ENCODE data around the gene IGSF6.

The IGSF6 gene

DNA sequence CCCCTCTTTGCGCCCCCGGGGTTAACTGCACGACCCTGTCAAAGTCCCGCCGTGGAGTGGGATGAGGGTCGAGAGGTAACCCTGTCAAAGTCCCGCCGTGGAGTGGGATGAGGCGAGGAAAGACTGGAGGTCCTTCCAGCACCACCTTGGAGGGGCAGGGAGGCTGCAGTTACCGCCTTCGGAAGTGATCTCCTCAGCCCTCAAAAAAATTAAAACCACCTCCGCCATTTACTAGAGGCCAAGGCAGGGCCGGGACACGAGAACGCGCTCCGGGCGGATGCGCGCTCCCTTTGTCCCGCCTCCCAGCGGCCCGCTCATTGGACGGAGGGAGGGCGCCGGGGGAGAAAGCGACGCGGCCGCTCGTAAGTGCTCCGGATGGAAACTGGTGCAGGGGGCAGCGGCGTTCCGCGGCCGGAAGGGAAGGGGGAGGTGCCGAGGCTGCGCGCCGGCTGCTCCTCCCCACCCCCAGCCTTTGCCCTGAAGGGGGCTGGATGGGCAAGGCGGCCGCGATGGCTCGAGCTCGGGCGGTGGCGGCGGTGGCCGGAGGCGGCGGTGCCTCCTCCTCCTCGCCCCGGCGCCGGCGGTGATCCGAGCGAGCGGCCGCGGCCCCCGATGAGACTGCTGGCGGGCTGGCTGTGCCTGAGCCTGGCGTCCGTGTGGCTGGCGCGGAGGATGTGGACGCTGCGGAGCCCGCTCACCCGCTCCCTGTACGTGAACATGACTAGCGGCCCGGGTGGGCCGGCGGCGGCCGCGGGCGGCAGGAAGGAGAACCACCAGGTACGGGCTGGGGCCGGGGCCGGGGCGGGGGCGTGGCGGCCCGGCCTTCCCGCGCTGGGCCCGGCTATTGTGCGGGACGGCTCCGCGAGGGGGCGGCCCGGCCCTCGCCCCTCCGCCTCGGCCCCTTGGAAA, 53.0 kb downstream of the IGSF6 start, which contains the start of gene METTL9:
Gene METTL9 (plus strand): TSS at position 456 of the 909 bp plus-strand sequence. CDS start 157 bp downstream, at position 613.
- peak within 1 kb of the TSS; percentile 85 for H3K4me3 ChIP-seq (replicated peaks; ENCODE audit: low read depth, low read length)
- no peaks in the 10 kb centered on the region for H3K36me3 ChIP-seq (ENCODE audit: control insufficient read depth, insufficient read depth, low read length)
- TF ChIP-seq, protein P1, sequence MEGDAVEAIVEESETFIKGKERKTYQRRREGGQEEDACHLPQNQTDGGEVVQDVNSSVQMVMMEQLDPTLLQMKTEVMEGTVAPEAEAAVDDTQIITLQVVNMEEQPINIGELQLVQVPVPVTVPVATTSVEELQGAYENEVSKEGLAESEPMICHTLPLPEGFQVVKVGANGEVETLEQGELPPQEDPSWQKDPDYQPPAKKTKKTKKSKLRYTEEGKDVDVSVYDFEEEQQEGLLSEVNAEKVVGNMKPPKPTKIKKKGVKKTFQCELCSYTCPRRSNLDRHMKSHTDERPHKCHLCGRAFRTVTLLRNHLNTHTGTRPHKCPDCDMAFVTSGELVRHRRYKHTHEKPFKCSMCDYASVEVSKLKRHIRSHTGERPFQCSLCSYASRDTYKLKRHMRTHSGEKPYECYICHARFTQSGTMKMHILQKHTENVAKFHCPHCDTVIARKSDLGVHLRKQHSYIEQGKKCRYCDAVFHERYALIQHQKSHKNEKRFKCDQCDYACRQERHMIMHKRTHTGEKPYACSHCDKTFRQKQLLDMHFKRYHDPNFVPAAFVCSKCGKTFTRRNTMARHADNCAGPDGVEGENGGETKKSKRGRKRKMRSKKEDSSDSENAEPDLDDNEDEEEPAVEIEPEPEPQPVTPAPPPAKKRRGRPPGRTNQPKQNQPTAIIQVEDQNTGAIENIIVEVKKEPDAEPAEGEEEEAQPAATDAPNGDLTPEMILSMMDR (IDR thresholded peaks at IDR 0.05; ENCODE audit: insufficient read depth, low read length, poor library complexity, severe bottlenecking): no peak
- no peaks in the 10 kb centered on the region for H3K27me3 ChIP-seq (replicated peaks; ENCODE audit: control insufficient read depth, insufficient read depth, low read length)
- DNase-seq (ENCODE audit: extremely low read depth, insufficient read length): peak; percentile 98

DNA sequence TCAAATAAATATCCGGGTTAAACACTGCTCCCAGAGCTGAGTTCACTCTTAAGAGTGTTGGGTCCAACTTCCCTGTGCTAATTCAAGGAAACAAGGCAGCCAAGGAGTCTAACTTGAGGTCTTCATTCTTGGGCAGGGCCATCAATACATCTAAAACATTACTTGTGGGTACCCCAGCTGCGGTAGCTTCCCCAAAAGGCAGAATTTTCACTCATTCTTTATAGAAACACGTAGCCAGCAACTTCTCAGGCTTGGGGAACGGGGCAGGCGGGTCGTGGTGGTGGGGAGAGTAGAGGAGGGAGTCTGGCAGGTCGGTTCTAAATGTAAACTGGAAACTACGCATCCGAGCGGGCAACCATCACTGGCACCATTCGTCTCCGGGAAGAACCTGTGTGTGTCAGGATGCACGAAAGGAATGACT, 53.7 kb downstream of the IGSF6 start:
- TF ChIP-seq, protein P1 (IDR thresholded peaks at IDR 0.05; ENCODE audit: insufficient read depth, low read length, poor library complexity, severe bottlenecking): no peak
- peak overlapping the region; percentile 85 for H3K4me3 ChIP-seq (replicated peaks; ENCODE audit: low read depth, low read length)
- DNase-seq (ENCODE audit: extremely low read depth, insufficient read length): no peak
- no peaks in the 10 kb centered on the region for H3K27me3 ChIP-seq (replicated peaks; ENCODE audit: control insufficient read depth, insufficient read depth, low read length)
- no peaks in the 10 kb centered on the region for H3K36me3 ChIP-seq (ENCODE audit: control insufficient read depth, insufficient read depth, low read length)

DNA sequence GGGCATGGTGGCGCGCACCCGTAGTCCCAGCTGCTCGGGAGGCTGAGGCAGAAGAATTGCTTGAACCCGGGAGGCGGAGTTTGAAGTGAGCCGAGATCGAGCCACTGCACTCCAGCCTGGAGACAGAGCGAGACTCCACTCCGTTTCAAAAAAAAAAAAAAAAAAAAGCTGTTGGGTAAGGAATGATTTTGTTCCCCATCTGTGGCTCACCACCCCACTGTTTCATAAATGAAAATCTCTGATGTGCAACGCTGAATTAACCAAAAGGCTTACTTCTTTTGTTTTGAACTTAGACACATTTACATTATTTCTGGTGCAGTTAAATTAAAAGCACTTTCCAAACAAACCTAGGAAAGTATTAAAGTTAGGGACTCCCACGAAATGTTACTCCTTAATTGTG, 54.2 kb downstream of the IGSF6 start:
- Histone ChIP-seq H3K4me3 (replicated peaks; ENCODE audit: low read depth, low read length) (no peak overlapping the region), H3K27me3 (replicated peaks; ENCODE audit: control insufficient read depth, insufficient read depth, low read length) (no peaks in the 10 kb centered on the region), H3K36me3 (ENCODE audit: control insufficient read depth, insufficient read depth, low read length) (no peaks in the 10 kb centered on the region)
- DNase-seq (ENCODE audit: extremely low read depth, insufficient read length): no peak
- TF ChIP-seq, protein P1 (IDR thresholded peaks at IDR 0.05; ENCODE audit: insufficient read depth, low read length, poor library complexity, severe bottlenecking): no peak

DNA sequence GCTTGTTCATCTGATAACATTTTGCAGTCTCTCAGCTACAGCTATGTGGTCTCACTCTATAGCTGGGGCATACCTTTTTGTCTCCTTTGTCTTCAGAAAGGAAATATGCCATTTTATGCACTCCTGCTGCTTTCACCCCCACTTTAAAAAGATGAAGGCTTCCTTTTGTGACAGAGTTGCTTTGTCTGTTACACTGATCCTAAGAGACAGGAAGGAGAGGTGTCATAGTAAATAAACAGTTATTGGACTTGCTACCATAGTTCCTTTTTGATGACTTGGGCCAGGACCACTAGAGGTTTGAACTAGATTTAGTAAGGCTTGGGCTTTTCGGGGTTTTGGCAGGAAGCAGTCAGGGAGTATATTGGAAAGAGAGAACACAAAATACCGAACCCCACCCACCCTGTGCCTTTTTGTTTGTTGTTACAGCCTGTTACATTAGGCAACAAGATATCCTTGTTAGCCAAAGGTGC, 54.8 kb downstream of the IGSF6 start:
- TF ChIP-seq, protein P1 (IDR thresholded peaks at IDR 0.05; ENCODE audit: insufficient read depth, low read length, poor library complexity, severe bottlenecking): no peak
- Histone ChIP-seq H3K27me3 (replicated peaks; ENCODE audit: control insufficient read depth, insufficient read depth, low read length) (no peaks in the 10 kb centered on the region), H3K4me3 (replicated peaks; ENCODE audit: low read depth, low read length) (no peak overlapping the region), H3K36me3 (ENCODE audit: control insufficient read depth, insufficient read depth, low read length) (no peaks in the 10 kb centered on the region)
- DNase-seq (ENCODE audit: extremely low read depth, insufficient read length): no peak

DNA sequence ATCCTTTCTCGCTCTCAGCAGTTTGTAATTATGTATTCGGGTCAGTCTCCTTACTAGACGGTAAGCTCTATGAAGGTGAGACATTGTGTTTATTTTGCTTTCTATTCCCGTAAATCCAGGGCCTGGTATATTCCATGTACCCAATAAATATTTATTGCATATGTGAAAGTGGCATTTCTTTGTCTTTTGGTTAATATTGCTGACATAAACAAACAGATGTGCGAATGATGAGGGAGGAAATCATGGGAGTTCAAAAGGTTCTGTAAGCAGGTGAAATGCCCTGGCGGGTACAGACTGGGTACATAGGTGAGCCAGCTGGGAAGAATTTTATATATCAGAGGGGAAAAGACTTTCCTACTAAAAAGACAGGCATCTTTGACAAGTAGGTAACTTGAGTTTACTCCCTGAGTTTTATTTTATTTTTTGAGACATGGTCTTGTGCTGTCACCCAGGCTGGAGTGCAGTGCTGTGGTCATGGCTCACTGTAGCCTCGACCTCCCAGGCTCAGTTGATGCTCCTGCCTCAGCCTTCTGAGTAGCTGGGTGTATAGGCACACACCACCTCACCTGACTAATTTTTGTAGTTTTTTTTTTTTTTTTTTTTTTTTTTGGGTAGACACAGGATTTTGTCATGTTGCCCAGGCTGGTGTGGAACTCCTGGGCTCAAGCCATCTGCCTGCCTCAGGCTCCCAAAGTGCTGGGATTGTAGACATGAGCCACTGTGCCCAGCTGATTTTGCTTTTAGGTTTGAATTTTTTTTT, 58.7 kb downstream of the IGSF6 start:
- TF ChIP-seq, protein P1 (IDR thresholded peaks at IDR 0.05; ENCODE audit: insufficient read depth, low read length, poor library complexity, severe bottlenecking): no peak
- Histone ChIP-seq H3K36me3 (ENCODE audit: control insufficient read depth, insufficient read depth, low read length) (no peaks in the 10 kb centered on the region), H3K4me3 (replicated peaks; ENCODE audit: low read depth, low read length) (no peak overlapping the region), H3K27me3 (replicated peaks; ENCODE audit: control insufficient read depth, insufficient read depth, low read length) (no peaks in the 10 kb centered on the region; the same call in 1 of the 2 replicates)
- no peak for DNase-seq (ENCODE audit: extremely low read depth, insufficient read length)
